ENCODE measurements around the gene SGO2.

- TF ChIP-seq TCF4 (CRISPR knock-in tag; IDR thresholded peaks at IDR 0.05; ENCODE audit: borderline replicate concordance) (no peak), ZFP3 (CRISPR knock-in tag; IDR thresholded peaks at IDR 0.05) (no peak), CREB5 (CRISPR knock-in tag; IDR thresholded peaks at IDR 0.05; ENCODE audit: low read depth) (no peak), CSRNP3 (CRISPR knock-in tag; IDR thresholded peaks at IDR 0.05) (no peak), BACH2 (CRISPR knock-in tag; IDR thresholded peaks at IDR 0.05; ENCODE audit: borderline replicate concordance) (no peak)
Observed at GRCh38 chr2:200590090-200590489, 64.1 kb downstream of the SGO2 start.

All from SK-N-SH treated with all-trans-retinoic acid at 6 μM for 48 hours (cell line).